CD1c-positive myeloid dendritic cell (primary cell): ENCODE measurements around the gene BDH2.

Experiments used
- DNase-seq: peaks from one replicate; pipeline ENCODE4 v3.0.0-alpha.2; 2016; ENCODE audit errors: extremely low spot score

The BDH2 gene

DNA sequence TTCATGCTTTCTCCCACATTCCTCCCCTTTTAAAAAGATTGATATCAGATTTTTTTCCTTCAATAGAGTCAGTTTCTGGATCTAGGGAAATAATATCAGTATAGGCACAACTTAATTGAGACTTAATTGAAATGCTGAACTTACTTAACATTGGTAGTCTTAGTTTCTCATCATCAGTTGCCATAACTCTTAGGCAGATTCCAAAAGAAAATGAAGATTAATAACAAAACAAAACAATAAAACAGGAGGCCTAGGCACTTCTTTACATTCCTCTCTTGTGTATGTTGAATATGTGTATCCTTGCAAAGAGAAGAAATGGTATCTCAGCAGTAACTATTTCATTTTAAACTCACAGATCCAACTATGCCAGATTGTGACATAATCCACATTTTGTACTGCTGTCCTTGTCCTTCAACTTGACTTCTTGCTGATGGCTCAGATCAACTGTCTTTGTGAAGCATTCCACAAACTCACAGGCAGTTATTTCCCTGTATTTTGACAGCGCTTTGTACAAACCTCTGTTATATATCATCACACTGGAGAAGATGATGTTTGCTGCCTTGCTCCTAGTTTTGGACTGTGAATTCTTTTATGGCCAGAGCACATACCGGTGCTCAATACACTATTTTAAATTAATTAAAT is 14.0 kb downstream of the BDH2 start:
- DNase-seq = no peak

DNA sequence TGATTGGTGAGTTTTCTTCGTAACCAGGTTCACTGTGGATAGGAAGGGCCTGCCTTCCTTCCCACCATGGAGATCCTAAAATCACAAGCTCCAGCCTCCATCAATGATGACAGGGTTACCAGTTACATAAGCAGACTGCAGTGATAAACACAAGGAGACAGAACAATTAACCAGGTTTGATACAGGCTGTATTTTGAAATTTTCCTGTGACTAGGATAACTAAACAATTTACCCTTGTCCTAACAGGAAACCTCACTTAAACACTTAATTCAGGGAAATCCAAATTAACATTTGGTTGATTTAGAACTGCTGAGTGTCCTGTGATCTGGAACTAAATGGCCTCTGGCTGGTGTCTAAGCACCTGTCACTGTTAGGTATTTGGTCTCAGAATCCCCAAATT is 20.0 kb downstream of the BDH2 start:
- DNase-seq = no peak

DNA sequence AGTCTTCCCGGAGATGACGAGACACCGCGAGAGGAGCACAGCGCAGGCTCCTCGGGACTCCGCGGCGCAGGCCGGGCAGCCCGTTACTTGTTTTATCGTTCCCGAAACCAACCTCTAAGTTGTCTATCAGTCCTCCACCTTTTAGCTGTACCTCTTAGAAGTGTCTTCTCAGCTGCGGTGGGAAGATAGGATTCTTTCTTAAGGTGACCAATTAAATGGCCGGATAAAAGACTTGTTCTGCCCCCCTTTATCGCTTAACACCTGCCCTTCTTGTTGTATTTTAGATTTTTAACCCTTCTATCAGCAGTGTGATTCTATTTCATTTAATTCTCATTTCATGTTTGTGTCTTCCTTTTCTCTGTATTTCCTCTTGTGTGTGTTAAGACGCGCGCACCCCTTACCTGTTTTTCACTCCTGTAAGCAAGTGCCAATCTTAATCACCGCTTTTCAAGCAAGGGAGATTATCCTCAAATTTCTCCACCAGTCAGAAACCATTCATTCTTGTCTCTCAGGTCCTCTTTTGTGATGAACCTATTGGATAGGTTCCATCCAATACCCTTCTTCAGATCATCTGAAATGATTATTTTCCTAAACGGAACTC is 22.8 kb downstream of the BDH2 start, which contains the start of gene SLC9B2:
TSS of gene SLC9B2 (minus strand) at position 15 of the 601 bp plus-strand sequence. CDS start 9,211 bp downstream, outside the sequence.
- DNase-seq = no peak

DNA sequence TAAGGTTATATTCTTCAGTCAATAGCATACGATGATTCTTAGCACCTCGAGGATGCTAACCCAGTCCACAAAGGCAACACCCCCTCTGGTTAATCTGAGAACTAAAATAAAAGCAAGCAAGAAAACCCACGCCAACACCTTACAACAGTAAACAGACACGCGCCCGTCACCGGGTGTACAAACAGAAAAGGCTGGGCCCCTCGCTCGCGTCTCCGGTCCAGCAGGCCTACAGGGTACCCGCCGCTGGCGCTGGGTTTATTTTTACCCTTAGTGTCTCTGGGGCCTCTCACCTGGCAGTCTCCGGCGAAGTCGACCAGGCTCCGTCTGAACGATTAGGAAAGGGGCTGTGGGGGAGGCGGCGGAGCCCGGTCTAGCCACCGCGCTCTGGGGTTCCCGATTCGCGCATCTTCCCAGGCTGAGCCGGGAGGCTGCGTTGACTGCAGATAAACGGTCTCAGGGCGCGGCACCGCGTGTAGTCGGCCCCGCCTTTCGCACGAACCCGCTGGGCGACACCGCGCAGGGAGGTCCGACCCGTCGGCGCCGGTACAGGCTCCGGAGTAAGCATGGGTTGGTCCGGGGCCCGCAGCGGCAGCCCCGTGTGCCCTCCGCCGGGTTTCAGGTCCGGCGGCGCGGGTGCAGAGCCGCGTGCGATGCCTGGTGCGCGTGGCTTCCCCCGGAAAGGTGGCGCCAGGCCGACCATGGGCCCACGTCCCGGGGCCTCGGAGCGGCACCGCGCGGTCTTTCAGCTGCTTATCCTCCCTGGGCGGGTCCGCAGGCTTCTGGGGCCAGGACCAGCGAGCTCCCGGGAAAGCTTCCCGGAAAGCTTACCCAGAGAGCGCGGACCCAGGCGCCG is 23.5 kb downstream of the BDH2 start:
- DNase-seq = peak; percentile 48

DNA sequence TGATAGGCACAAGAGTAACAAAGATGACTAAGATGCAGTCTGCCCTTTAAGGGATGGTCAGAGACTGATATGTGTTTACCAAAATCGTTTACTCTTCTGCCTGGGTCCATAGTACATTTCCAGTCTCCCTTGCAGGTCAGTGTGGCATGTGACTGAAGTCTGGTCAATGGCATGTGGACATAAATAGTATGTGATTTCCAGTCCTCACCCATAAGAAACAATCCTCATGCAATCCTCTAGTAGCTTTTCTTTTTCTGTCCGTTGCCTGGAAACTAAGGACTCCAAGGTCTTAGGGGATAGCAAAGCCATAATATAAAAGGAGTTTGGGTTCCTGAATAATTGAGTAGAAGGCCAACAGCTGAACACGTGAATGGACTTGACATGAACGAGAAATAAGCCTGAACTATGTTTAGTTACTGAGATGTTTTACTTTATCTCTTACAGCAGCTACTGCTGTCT is 24.2 kb downstream of the BDH2 start:
- DNase-seq = no peak

DNA sequence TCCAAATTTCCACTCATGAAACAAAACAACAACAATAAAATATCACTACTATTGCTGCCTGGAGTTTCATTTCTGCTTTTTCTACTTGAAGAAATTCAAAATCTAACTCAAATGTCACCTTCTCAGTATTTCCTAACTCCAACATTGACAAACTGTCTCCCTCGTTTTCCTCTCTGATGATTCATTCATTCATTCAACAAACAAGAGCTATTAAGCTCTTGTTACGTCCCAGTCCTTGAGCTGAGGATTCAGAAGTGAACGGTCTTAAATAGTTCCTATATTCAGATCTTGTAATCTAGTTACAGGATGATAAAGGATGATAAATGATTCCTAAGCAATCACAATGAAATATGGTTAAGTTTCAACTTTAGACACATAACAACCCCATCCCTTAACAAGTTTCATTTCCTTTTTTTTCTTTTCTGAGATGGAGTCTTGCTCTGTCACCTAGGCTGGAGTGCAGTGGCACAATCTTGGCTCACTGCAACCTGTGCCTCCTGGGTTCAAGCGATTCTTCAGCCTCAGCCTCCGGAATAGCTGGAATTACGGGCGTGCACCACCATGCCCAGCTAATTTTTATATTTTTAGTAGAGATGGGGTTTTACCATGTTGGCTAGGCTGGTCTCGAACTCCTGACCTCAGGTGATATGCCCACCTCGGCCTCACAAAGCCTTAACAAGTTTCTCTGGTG is 24.7 kb downstream of the BDH2 start:
- peak; percentile 70 for DNase-seq

DNA sequence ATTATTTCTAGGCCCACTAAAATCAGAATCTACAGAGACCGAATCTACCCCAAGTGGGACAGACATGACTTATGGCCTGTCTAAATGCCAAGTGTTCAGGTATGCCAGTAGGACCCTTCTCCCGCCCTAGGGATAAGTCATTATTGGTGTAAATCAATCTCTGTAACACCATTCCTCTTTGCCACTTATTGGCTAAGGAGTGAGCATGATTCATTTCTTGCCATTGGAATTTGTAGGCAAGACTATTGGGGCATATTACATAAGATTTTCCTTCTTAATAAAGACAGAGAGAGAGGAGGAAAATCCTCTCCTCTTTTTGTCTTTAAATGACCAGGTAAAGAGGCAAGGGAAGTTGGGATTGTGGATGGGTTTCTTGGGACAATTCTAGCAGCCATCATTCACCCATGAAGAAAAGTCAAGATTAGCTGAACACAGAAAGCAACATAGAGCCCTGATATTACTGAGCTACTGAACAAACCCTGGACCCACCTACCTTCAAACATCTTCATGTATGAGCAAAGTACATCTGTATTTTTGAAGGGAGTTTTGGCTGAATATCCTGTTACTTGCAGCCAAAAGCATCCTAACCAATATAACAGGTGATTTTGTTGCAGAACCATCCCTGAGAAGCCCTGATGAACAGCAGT is 25.7 kb downstream of the BDH2 start:
- DNase-seq = no peak

DNA sequence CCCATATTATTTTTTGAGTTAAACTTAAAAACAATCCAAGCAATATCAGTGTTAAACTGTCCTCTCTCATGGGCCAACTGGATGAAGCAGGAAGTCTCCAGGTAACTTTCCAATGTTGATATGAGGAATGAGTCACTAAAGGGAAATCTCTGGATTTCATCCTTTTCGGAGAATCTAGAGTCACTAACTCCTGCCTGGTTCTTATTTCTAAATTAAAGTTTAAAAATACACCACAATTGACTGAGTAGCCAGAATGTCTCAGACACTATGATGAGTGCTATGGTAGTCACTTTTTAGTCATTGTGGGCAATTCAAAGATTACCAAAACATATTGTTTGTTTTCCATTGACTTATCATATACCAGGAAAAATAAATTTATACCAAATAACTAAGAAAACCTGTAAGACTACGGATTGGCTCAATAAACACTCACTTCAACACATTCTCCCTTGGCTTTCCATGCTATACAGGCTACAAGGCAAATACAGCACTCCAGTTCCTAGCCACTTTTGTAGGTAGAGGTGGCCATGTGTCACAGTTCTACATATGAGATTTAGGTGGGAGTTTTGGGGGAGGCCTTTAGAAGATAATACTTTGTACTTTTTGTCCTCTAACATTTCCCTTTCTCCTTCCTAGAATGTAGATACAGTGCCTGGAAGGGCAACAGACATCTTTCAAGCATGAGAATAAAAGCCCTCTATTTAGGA is 31.6 kb downstream of the BDH2 start:
- no peak for DNase-seq

DNA sequence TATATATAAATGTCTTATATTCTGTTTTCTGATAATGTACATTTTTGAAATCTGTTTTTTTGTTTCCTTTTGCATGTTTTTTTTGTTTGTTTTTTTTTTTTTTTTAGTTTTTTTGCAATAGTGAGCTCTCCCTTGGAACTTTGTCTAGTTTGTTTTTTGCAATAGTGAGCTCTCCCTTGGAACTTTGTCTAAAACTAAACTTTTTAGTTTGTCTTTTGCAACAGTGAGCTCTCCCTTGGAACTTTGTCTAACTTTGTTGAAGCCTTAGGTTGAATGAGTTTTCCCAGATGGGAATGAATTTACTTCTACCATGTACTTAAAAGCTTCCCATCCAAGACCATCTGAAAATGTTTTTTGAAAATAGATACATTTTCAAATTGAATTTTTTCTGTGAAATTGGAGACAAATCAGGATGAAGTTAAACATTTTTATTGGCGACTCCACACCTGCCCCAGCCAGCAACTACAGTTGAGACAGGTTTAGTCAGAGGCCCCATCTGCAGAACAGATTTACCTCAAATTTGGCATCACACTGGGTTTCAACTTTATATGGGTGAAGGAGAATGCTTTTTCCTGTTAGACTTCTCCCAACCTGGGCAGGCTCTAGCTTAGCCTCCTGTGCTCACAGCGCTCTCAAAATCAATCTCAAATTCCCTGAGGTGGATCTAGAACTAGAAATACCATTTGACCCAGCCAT is 39.0 kb downstream of the BDH2 start:
- no peak for DNase-seq

DNA sequence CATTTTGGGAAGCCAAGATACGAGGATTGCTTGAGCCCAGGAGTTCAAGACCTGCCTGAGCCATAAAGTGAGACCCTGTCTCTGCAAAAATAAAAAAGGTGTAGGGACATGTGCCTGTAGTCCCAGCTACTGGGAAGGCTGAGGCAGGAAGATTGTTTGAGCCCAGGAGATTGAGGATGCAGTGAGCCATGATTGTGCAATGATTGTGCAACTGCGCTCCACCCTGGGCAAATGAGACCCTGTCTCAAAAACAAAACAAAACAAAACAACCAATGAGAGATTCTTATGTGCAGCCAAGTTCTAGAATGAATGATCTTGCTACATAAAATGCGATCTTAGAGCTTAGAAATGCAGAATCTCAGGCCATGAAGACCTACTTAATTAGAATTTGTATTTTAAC is 45.6 kb downstream of the BDH2 start:
- DNase-seq = no peak

DNA sequence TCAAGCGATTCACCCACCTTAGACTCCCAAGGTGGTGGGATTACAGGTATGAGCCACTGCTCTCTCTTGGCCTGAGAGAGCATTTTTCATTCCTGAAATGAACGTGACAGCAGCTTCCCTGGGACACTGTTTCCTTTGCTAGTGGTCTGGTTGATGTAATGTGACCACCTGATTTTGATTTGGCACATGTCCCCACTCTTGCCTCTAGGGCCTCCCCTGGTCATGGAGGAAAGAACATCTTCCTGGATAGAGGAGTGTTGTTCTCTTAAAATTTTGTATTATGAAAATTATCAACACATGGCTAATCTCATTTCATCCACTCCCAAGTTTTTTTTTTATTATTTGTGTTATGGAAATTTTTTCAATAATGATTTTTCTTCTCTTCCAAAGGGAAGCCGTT is 46.9 kb downstream of the BDH2 start:
- DNase-seq = no peak

DNA sequence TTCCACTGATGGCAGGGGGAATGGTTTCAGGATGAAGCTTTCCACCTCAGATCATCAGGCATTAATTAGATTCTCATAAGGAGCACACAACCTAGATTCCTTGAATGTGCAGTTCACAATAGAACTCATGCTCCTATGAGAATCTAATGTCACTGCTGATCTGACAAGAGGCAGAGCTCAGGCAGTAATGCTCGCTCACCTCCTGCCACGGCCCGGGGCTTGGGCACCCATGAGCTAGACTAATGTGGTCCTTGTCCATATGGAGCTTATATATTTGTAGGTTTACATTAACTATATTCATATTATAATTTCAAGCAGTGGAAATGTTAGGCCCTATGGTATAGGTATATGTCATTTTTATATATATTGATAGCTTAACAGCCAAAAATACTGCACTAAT is 47.5 kb downstream of the BDH2 start:
- no peak for DNase-seq

DNA sequence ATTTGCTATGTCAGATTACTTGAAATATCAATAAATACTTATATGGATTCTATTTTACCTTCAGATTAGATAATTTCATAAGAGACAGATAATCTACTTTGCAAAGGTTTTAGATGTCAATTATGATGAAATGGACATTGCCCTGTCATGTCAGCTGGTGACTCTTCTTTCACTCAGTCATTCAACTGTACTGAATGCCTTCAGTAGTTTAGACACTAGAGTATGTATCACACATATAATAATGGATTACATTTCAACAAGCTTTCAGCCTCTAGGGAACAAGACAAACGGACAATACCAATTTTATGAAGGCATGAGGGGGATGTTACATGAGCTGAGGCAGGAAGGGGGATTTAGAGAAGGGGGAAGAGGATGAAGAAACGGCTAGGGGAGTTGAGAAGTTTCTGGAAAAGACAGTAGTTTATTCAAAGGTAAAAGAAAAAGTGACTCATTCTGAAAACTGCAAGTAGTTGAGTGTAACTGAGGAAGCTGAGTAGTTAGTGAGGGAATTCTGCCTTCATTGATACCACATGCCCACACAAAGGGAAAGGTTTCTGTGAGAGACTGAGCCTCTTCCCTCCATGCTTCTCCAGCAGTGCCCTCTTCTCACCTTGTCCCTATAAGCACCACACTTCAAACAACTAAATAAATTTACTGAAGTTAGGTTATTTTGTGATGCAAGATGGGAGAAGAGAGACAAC is 48.7 kb downstream of the BDH2 start:
- no peak for DNase-seq

DNA sequence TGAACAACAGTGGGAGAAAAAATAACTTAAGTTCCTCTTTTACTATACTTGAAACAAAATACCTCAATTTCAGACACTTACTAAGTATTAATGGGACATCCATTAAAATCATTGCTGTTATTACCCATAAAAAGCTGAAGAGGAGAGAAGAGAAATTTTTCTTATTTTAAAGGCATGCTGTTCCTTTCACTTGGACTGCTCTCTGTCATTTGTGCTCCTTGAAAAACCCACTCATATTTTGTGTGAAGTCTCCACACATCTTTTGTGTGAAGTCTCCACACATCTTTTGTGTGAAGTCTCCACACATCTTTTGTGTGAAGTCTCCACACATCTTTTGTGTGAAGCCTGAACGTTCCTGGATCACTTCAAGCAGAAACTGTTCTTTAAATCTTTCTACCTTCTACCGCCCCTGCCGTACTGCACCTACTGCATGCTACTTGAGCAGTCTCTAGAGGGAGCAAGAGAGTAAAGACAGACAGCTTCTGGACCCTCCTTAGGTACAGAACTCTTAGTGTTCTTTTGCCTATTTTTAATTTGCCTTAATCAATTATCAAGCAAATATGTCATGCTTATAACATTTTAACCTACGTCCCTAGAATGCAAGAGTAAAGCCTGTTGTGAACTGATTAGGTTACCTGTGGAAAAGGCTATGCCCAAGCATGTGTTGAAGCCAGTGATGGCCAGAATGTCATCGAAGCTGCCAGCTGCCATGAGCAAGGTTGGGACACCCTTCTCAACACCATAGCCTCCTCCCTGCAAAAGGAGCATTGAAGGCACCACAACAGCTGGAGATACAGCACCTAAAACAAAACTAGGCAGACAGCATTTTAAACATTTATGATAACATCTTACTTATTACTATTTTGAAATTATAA is 53.0 kb downstream of the BDH2 start:
- peak; percentile 44 for DNase-seq

DNA sequence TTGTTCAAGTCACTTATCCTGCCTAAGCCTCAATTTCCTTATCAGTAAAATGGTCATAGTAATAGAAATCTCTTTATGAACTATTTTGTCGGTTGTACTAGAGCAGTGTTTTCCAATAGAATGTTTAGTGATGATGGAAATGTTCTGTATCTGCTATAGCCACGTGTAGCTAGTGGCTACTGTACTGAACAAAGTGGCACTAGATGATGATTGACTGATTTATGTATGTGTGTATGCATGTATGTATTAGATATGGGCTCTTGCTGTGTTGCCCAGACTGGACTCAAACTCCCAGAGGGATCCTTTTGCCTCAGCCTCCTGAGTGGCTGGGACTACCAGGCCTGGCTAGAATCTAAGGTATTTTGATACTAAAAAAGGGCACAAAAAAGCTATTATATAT is 55.5 kb downstream of the BDH2 start:
- no peak for DNase-seq

DNA sequence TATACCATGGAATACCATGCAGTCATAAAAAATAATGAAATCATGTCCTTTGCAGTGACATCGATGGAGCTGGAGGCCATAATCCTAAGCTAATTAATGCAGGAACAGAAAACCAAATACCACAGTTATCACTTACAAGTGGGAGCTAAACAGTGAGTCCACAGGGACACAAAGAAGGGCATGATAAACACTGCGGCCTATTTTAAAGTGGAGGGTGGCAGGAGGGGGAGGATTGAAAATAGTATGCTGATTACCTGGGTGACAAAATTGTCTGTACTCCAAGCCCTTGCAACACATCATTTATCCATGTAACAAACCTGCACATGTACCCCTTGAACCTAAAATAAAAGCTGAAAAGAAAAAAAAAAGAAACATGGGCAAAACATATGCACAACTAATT is 63.5 kb downstream of the BDH2 start:
- DNase-seq = no peak

DNA sequence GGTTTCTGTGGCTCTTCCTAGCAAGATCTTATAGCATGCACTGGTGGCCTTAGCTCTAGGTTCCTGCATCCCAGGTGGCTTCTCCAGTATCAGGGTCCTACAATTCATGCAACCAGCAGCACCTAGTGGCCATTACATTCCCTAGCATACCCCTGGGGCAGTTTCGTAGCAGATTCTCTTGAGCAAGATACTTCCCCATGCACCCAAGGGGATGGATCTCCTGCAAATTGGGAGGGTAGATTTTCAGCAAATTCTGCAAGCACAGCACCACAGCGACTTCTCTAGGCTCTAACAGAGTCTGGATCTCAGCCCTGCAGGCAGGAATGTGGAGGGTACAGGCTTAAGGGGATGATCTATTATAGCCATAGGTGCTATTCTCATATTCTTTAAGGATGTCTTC is 67.1 kb downstream of the BDH2 start:
- no peak for DNase-seq

DNA sequence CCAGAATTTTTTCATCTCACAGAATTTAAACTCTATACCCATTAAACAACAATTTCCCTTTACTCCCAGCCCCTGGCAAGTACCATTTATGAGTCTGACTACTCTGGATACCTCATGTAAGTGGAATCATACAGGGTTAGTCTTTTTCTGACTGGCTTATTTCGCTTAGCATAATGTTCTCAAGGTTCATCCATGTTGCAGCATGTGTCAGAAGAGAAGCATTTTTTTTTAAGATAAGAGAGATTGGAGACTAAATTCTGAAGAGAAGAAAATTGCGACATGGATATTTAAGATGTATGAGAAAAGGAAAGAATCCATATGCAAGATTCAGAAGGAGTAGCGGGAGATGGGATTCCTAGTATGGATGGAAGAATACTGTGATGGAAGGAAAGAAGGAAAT is 68.8 kb downstream of the BDH2 start:
- DNase-seq = no peak

DNA sequence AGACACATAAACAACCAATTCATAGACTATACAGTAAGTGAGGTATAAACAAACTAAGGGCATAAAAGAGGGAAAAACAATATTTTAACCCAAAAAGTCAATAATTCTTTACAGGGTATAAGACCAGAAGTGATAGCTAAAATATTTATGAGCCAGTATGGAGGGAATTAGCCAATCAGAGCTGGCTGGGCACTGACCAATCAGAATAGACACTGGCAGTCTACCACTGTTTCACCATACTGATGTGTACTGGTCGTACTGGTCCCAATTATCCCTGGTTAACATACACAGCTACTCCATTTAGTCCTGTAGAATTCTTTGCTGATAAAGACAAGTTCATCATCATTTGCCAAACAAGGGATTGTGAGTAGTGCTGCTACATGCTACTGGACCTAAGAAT is 70.3 kb downstream of the BDH2 start:
- no peak for DNase-seq
